Measurements from ENCODE around the gene SIGMAR1. TPM values are rescaled to one million over a fixed set of nuclear protein-coding genes. Genes with fewer than 3 reads are reported as not detected.

The SIGMAR1 gene
- 155 to 203 TPM (median 193 TPM) in 5 replicates for total RNA-seq (2022; extraction: Qiagen RNA extraction)

GRCh38 chr9:34637356-34638137 is at the start of gene SIGMAR1:
Gene SIGMAR1 (minus strand): TSS chr9:34637787. CDS start chr9:34637697, 90 bp downstream.

GRCh38 chr9:34662526-34663302 is 25.1 kb upstream of the SIGMAR1 start, which contains the start of gene CCL27:
Gene CCL27 (minus strand): TSS chr9:34662657. CDS start chr9:34662633, 24 bp downstream.

DNA sequence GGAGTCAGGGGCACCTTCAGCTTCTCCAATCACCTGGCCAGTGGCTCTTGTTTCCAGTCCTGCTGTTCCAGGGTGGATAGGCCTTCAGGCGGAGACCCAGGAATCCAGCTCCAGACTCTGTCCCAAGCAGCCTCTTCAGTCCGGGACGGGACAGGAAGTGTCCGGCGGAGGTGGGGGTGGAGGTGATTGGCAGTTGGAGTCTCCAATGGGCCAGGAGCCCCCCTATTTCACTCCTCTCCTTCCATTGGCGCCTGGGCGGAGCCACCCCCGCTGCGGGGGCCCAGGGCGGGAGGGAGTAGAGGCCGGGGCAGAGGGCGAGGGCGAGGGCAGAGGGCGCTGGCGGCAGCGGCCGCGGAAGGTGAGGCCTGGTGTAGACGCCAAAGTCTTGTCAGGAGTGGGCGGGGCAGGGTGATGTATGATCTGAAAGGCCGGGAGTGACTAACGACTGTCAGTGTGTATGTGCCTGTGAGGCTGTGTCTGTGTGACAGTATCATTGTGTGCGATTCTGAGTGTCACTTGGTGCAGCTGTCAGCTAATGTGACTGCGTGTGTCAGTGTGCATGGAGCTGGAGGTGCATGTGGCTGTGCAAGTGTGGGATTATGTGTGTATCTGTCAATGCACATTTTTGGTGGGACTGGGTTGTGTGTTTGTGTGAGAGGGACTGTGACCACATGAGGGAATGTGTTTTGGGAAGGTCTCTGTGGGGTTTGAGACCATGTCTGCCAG is 14.5 kb upstream of the SIGMAR1 start, which contains the start of gene IL11RA:
TSS of gene IL11RA (plus strand) at position 310 of the 726 bp plus-strand sequence. CDS start 3,033 bp downstream, outside the sequence.

GRCh38 chr9:34646211-34647083 is 8.9 kb upstream of the SIGMAR1 start, which contains the start of gene GALT:
Gene GALT (plus strand): TSS chr9:34646675. CDS start chr9:34646705, 30 bp downstream.

DNA sequence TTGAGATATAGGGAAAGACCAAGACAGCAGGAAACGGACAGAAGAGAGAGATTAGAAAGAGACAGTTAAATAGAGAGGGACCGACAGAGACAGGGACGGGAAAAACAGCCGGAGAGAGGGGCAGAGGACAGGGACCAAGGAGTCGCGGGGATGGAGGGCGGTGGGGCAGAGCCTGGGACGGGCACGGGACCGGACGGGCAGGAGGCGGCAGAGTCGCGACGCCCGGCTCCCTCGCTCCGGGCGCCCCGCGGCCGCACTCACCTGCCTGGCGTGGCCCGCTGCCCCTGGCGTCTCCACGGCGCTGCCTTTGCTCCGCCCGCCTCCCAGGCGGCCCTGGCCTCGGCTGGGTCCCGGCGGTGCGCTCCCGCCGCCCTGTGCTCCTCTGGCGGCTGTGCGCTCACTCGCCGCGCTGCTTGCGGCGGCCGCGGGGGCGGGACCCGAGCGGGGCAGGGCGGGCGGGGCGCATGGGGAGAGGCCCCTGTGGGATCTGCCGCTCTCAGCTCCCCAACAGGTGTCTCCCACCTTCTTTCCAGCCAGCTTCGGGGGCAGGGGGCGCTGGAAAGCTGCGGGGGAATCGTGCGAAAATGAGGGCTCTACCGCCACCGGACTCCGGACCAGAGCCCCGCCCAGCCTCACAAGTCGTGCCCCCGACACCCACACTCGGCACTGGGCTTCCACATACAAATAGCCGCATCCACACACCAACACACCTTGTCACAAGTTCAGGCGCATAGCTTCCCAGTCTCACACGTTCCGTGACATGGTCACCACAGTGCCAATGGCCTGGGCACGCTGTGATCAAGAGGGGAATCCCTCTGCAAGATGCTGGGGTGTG is 8.7 kb downstream of the SIGMAR1 start, which contains the start of gene ARID3C:
TSS of gene ARID3C (minus strand) at position 411 of the 835 bp plus-strand sequence. CDS start 1,052 bp downstream, outside the sequence.

GRCh38 chr9:34620061-34620994 is 17.3 kb downstream of the SIGMAR1 start, which contains the start of gene DCTN3:
Gene DCTN3 (minus strand): TSS chr9:34620495. CDS start chr9:34620464, 31 bp downstream.

DNA sequence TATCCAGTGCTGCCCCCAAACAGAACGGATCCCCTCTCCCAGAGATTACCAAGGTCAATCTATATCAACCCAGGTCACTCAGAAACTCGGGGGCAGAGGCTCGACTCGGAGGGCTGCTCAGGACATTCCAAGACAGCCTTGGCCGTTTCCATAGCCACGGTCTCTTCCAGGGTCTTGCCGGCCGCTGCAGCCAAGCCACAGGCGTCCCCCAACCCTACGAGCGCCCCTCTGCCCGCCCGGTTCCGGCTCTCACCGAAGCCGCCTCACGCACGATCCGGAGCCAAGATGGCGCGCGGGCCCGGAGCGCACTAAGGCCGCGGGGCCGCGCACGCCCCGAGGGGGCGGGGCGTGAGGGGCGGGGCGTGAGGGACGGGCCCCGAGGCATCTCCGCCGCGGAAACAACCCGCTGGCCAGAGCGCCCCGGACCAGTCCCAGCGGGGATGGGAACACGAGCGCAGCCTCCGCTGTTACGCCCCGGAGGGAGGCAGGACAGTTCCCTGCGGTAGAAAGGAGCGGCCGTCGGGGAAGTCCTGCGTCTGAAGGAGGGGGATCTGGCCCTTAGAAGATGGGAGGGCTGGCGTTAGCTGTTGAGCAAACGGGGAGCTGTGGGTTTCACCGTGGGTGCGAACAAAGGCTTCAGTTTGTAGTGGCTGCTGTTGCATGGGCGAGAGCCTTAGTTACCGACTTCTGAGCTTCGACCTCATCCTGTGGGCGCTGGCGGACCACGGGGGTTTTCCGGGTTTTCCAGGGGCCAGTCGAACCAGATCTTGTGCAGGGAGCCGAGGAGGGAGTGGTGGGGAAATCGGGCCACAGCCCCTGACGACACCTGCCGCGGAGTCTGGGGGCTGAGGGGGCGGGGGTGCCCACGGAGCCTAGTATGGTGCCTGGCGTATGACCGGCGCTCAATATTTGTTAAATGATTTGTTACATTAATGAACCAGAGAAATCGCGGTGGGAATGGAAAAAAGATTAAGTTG is 25.5 kb downstream of the SIGMAR1 start, which contains the start of gene RPP25L:
TSS of gene RPP25L (minus strand) at position 287 of the 977 bp plus-strand sequence. CDS start 801 bp downstream, outside the sequence.

GRCh38 chr9:34589636-34590380 is 47.8 kb downstream of the SIGMAR1 start, which contains the start of gene CNTFR:
Gene CNTFR (minus strand): TSS chr9:34589724. CDS start chr9:34568981, 20,743 bp downstream.

Other genes with a start within 250 kb of the SIGMAR1 start
- 15.0 to 18.1 TPM (median 16.0 TPM) in 5 replicates for gene FAM219A, start 179.2 kb downstream of the SIGMAR1 start, total RNA-seq (2022; extraction: Qiagen RNA extraction)
- 0.10 to 0.51 TPM (median 0.18 TPM) in 5 replicates for gene DNAI1, start 179.0 kb downstream of the SIGMAR1 start, total RNA-seq (2022; extraction: Qiagen RNA extraction)
- gene ENHO, start 114.8 kb downstream of the SIGMAR1 start, total RNA-seq (2022; extraction: Qiagen RNA extraction) = 0.94 to 2.8 TPM (median 2.0 TPM) in 5 replicates
- 0.06 to 0.14 TPM (median 0.12 TPM) in 5 replicates for gene CNTFR, start 48.1 kb downstream of the SIGMAR1 start, total RNA-seq (2022; extraction: Qiagen RNA extraction)
- 39.5 to 48.6 TPM (median 45.9 TPM) in 5 replicates for gene RPP25L, start 25.7 kb downstream of the SIGMAR1 start, total RNA-seq (2022; extraction: Qiagen RNA extraction)
- 102 to 113 TPM (median 108 TPM) in 5 replicates for gene DCTN3, start 17.3 kb downstream of the SIGMAR1 start, total RNA-seq (2022; extraction: Qiagen RNA extraction)
- 0.11 to 0.32 TPM (median 0.17 TPM) in 5 replicates for gene ARID3C, start 8.7 kb downstream of the SIGMAR1 start, total RNA-seq (2022; extraction: Qiagen RNA extraction)
- gene GALT, start 8.9 kb upstream of the SIGMAR1 start, total RNA-seq (2022; extraction: Qiagen RNA extraction) = 12.8 to 18.9 TPM (median 17.6 TPM) in 5 replicates
- 3.9 to 6.4 TPM (median 5.6 TPM) in 5 replicates for gene IL11RA, start 14.4 kb upstream of the SIGMAR1 start, total RNA-seq (2022; extraction: Qiagen RNA extraction)
- gene CCL27, start 24.9 kb upstream of the SIGMAR1 start, total RNA-seq (2022; extraction: Qiagen RNA extraction) = 0.14 to 0.33 TPM (median 0.24 TPM) in 4 of 5 replicates, not detected in the other
- gene CCL19, start 53.5 kb upstream of the SIGMAR1 start, total RNA-seq (2022; extraction: Qiagen RNA extraction) = not detected in 5 replicates
- gene CCL21, start 72.3 kb upstream of the SIGMAR1 start, total RNA-seq (2022; extraction: Qiagen RNA extraction) = not detected in 5 replicates